ENCODE results near the gene DOCK4.
"Not testable (repeated sequence)": the region's sequence is repeated elsewhere in the genome, so short reads cannot be mapped to it uniquely, and the experiment has no call there.

Gene DOCK4

DNA sequence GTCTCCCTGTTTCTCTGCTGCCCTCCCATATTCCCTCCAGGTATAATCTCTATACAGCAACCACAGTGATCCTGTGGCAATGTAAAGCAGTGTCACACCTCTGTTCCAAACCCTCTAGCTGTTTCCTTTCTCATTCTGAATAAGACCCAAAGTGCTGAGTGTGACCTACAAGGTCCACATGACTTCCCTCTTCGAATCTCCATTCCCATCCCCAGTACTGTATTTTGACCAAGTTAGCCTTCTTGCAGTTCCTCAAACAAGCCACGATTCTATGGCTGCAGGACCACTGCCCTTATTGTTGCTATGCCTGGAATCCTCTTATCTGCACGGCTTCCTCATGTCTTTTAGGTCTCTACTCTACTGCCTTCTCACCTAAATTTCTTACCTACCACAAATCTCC is 291.9 kb downstream of the DOCK4 start:
- Mint-ChIP-seq H3K27me3 (ENCODE audit: low read depth) (no peaks in the 10 kb centered on the region), H3K9me3 (no peaks in the 10 kb centered on the region), H3K4me3 (no peak overlapping the region), H3K36me3 (ENCODE audit: low read depth) (peaks cover 25% of the 10 kb centered on the region), H3K4me1 (no peaks in the 10 kb centered on the region), H3K27ac (no peak overlapping the region)
- TF ChIP-seq, protein P1, sequence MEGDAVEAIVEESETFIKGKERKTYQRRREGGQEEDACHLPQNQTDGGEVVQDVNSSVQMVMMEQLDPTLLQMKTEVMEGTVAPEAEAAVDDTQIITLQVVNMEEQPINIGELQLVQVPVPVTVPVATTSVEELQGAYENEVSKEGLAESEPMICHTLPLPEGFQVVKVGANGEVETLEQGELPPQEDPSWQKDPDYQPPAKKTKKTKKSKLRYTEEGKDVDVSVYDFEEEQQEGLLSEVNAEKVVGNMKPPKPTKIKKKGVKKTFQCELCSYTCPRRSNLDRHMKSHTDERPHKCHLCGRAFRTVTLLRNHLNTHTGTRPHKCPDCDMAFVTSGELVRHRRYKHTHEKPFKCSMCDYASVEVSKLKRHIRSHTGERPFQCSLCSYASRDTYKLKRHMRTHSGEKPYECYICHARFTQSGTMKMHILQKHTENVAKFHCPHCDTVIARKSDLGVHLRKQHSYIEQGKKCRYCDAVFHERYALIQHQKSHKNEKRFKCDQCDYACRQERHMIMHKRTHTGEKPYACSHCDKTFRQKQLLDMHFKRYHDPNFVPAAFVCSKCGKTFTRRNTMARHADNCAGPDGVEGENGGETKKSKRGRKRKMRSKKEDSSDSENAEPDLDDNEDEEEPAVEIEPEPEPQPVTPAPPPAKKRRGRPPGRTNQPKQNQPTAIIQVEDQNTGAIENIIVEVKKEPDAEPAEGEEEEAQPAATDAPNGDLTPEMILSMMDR (IDR thresholded peaks at IDR 0.05; ENCODE audit: unreplicated experiment in 3 of 3), result no peak

DNA sequence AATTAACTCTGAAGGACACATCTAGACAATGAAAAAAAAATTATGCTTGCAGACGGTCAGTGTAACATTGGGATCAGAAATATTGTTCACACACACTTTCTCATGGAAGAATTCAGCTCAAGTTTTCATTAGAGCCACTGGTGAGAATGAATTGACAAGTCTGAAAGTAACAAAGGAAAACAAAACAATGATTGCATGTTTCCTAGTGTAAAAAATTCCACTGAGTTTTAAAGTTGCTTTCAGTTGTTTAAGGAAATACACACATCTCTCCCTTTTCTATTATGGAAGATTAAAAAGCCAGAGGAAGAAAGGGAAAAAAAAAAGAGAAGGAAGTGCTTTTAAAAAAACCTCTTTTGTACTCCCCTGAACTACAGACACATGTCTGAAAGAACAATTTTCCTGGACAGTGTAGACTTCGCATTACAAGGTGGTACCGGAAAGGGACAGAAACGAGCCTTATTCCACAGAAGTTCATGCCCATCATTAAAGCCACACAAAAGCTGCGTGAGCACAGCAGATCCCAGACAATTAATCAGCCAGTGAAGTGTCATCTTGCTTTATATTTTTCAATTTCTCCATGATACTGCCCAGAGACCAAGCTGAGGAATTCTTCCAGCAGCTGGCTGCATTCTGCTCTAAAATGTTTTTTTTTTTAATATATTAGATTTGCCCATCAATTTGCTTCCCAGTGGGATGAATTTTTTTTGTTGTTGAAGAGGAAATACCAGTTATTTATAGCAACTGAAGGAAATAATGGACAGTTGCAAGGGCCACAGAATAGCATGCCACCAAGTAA is 294.8 kb downstream of the DOCK4 start:
- Mint-ChIP-seq H3K27ac (peak overlapping the region in 1 of 3 experiments; percentile 13), H3K9me3 (no peaks in the 10 kb centered on the region), H3K27me3 (ENCODE audit: low read depth) (no peaks in the 10 kb centered on the region), H3K4me1 (no peaks in the 10 kb centered on the region), H3K4me3 (no peak overlapping the region), H3K36me3 (ENCODE audit: low read depth) (peaks cover 43% of the 10 kb centered on the region)
- TF ChIP-seq, protein P1 (IDR thresholded peaks at IDR 0.05; ENCODE audit: unreplicated experiment in 3 of 3), result no peak

DNA sequence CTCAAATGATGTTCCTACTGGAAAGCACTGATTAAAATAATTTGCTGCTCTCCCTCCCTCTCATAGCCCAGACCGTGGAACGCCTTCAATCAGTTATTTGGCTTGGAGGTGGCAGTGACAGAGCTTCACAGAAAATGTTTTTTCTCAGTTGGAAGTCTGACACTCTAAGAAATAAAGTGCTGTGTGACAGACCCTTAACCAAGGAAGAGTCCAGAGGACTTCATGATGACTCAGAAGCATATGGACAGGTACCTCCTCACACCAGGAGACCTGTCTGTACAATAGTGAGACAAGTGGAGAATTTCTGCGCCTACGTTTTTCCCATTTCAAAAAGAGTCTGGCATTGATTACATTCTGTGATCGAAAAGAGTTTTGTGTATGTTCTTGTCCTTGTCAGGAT is 295.5 kb downstream of the DOCK4 start:
- H3K4me3 Mint-ChIP-seq, result no peak overlapping the region
- peak overlapping the region in 1 of 3 experiments; percentile 13 for H3K27ac Mint-ChIP-seq
- H3K27me3 Mint-ChIP-seq (ENCODE audit: low read depth), result no peaks in the 10 kb centered on the region

DNA sequence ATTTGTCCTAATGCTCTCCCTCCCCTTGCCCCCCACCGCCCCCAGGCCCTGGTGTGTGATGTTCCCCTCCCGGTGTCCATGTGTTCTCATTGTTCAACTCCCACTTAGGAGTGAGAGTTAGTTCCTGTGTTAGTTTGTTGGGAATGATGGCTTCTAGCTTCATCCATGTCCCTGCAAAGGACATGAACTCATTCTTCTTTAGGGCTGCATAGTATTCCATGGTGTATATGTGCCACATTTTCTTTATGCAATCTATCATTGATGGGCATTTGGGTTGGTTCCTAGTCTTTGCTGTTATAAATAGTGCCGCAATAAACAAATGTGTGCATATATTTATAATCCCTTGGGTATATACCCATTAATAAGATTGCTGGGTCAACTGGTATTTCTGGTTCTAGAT is 297.5 kb downstream of the DOCK4 start:
- H3K4me3 Mint-ChIP-seq; H3K27me3 Mint-ChIP-seq (ENCODE audit: low read depth); H3K27ac Mint-ChIP-seq; H3K9me3 Mint-ChIP-seq; H3K4me1 Mint-ChIP-seq: not testable (repeated sequence)
- peaks cover 33% of the 10 kb centered on the region for H3K36me3 Mint-ChIP-seq (ENCODE audit: low read depth)

More for the DNA sequence above, 295.5 kb downstream of the DOCK4 start:
- TF ChIP-seq, protein P1 (IDR thresholded peaks at IDR 0.05; ENCODE audit: unreplicated experiment in 3 of 3), result no peak
- Mint-ChIP-seq H3K9me3 (no peaks in the 10 kb centered on the region), H3K36me3 (ENCODE audit: low read depth) (peaks cover 43% of the 10 kb centered on the region), H3K4me1 (no peaks in the 10 kb centered on the region)

DNA sequence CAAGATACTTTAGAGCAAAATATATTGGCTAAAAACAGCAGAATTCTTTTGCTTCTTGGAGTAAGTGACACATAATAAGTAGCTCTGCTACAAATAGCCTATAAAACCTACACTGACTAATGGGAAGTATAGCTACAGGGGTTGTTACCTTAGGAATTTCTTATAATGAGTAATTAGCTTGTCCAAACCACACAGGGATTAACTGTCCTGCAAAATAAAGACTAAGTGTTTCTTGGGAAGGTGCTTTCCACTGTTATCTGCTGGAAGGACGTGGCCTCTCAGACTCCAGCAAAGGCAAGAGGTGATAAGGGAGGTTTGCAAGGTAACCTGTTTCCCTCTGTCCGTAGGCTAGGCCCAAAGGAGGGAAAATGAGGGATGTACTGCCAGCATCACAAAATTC is 302.4 kb downstream of the DOCK4 start:
- H3K27me3 Mint-ChIP-seq (ENCODE audit: low read depth), result no peaks in the 10 kb centered on the region
- TF ChIP-seq, protein P1 (IDR thresholded peaks at IDR 0.05; ENCODE audit: unreplicated experiment in 3 of 3), result no peak
- H3K9me3 Mint-ChIP-seq, result no peaks in the 10 kb centered on the region
- H3K27ac Mint-ChIP-seq, result peak overlapping the region in 1 of 3 experiments; percentile 8
- no peak overlapping the region for H3K4me3 Mint-ChIP-seq
- no peaks in the 10 kb centered on the region for H3K4me1 Mint-ChIP-seq
- peaks cover 51% of the 10 kb centered on the region for H3K36me3 Mint-ChIP-seq (ENCODE audit: low read depth)

DNA sequence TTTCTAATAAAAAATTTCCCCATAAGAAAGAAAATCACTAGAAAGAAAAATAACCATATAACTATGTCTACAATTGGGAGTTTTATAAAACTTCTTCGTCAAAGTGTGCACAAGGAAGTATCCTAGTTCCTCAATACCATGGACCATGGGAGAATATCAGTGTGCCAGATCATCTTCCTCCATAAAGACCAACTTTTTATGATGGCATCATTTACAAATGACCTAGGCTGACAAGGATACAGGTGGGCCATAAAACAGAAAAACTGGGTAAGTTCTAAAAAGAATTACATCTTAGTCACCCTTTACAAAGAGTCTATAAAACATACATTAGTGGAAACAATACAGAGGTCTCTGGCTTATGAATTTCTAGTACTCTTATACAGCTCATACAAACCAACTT is 303.2 kb downstream of the DOCK4 start:
- Mint-ChIP-seq H3K4me3 (no peak overlapping the region), H3K4me1 (no peaks in the 10 kb centered on the region), H3K9me3 (no peaks in the 10 kb centered on the region), H3K27me3 (ENCODE audit: low read depth) (no peaks in the 10 kb centered on the region), H3K36me3 (ENCODE audit: low read depth) (peaks cover 55% of the 10 kb centered on the region), H3K27ac (no peak overlapping the region)
- TF ChIP-seq, protein P1 (IDR thresholded peaks at IDR 0.05; ENCODE audit: unreplicated experiment in 3 of 3), result no peak
